SH-SY5Y (cell line): ENCODE measurements around the gene BRINP3.

Experiments used
- GATA2 ChIP-seq: IDR thresholded peaks from 2 replicates; pipeline ENCODE4 v1.6.1; 2011; ENCODE audit warnings: mild to moderate bottlenecking, low read depth, low read length
- GATA3 ChIP-seq: IDR thresholded peaks from 2 replicates; pipeline ENCODE4 v1.6.1; 2011; ENCODE audit warnings: low read depth, mild to moderate bottlenecking, low read length, moderate library complexity

- no peak for TF ChIP-seq GATA2
- no peak for TF ChIP-seq GATA3
Observed at GRCh38 chr1:190244406-190244805, 233.3 kb downstream of the BRINP3 start.
